ENCODE results near the gene ADK. TPM values are rescaled to one million over a fixed set of nuclear protein-coding genes. Genes with fewer than 3 reads are reported as not detected.

ADK gene
- total and polyA plus RNA-seq, 11 donors, result 20.8 to 55.5 (median 39.8) TPM

DNA sequence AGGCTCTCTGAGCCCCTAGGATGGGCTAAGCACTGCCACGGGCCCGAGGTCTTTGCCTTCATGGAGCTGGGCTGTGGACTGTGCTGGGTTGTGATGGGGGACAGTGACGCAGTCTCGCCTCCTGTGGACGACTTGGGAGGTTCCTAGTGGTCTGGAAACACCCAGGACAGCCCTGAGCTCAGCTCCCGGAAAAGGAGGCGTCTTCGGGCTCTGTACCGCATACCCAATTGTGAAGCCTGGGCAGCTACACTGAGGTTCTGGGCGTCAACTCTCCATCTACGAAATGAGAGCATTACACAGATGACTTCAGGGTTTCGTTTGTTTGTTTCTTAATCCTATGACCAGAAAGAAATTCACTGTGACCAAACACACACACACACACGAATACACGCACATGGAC, 595.8 kb downstream of the ADK start:
- no peaks in the 10 kb centered on the region for H3K9me3 ChIP-seq
- ATAC-seq (no peak), DNase-seq (no peak)
- no peak overlapping the region for H3K4me3 ChIP-seq
- H3K27ac ChIP-seq, result no peak overlapping the region
- WGBS, 4 donors, result 90 to 94% (median 92%) methylated on average over 13 to 14 of the region's 14 CpGs
- H3K36me3 ChIP-seq, result no peaks in the 10 kb centered on the region
- intact Hi-C loops (cut with DNase I), result loop anchor here in 1 of 10 donors (10.0 kb wide), 1 partner anchor 348 kb away; a partner anchor contains a TSS
- no peaks in the 10 kb centered on the region for H3K4me1 ChIP-seq
- no peaks in the 10 kb centered on the region for H3K27me3 ChIP-seq
- no peak for TF ChIP-seq POLR2A (IDR thresholded peaks at IDR 0.05)
- TF ChIP-seq, protein P1, sequence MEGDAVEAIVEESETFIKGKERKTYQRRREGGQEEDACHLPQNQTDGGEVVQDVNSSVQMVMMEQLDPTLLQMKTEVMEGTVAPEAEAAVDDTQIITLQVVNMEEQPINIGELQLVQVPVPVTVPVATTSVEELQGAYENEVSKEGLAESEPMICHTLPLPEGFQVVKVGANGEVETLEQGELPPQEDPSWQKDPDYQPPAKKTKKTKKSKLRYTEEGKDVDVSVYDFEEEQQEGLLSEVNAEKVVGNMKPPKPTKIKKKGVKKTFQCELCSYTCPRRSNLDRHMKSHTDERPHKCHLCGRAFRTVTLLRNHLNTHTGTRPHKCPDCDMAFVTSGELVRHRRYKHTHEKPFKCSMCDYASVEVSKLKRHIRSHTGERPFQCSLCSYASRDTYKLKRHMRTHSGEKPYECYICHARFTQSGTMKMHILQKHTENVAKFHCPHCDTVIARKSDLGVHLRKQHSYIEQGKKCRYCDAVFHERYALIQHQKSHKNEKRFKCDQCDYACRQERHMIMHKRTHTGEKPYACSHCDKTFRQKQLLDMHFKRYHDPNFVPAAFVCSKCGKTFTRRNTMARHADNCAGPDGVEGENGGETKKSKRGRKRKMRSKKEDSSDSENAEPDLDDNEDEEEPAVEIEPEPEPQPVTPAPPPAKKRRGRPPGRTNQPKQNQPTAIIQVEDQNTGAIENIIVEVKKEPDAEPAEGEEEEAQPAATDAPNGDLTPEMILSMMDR (IDR thresholded peaks at IDR 0.05), result no peak

DNA sequence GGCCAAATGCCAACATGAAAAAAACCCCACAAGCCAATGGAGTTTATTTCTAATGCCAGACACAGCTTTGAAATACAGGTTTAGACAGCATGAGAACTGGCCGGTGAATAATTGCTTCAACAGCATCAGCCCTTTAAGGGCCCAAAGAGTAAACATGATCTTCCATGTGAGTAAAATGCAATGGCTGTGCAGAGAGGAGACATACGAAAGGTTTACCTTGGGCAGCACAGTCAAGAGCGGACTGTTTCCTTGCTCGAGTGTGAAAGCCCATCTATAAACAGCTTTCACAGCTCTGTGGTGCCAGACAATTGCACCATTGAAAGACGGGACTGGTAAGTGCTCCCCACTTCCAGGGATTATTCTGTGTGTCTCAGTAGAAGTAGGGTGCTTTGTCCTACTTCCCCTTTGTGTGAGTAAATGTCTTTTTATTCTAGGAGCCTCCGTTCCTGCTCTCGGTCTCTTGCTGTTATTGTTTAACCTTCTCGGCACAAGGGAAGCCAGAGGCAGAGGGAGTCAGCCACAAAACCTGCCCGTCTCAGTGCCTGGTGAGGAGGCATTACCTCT, 597.5 kb downstream of the ADK start:
- Histone ChIP-seq H3K9me3 (no peaks in the 10 kb centered on the region), H3K27ac (no peak overlapping the region), H3K4me3 (no peak overlapping the region), H3K27me3 (no peaks in the 10 kb centered on the region), H3K36me3 (no peaks in the 10 kb centered on the region), H3K4me1 (no peaks in the 10 kb centered on the region)
- ATAC-seq, result no peak
- WGBS, 4 donors, result 76 to 87% (median 81%) methylated on average over 9 of the region's 9 CpGs
- no peak for DNase-seq
- no peak for TF ChIP-seq POLR2A (IDR thresholded peaks at IDR 0.05)
- TF ChIP-seq, protein P1 (IDR thresholded peaks at IDR 0.05), result no peak
- intact Hi-C loops (cut with DNase I), result loop anchor here in 1 of 10 donors (10.0 kb wide), 1 partner anchor 346 kb away; a partner anchor contains a TSS

DNA sequence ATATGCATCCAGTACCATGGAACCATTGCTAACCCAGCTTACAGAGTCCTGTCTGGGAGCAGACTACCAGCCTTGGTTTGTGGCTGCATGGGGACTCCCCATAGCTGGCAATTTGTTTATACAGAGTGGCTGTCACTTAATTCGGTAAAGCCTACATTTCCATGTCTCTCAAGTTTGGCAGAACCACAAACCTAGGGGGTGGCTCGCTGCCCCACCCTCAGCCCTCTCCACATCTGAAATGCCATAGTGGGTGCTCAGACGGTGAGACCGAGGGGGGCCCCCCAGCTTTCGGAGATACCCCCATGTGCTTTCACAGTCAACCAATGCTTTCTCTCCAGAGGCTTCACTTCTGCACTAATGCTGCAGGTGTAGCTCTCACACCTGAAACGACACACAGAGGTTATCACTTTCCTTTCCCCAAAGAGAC, 599.8 kb downstream of the ADK start:
- WGBS, 4 donors, result 82 to 88% (median 87%) methylated on average over 5 to 6 of the region's 6 CpGs
- intact Hi-C loops (cut with DNase I), result no loop called here
- ATAC-seq, result no peak

DNA sequence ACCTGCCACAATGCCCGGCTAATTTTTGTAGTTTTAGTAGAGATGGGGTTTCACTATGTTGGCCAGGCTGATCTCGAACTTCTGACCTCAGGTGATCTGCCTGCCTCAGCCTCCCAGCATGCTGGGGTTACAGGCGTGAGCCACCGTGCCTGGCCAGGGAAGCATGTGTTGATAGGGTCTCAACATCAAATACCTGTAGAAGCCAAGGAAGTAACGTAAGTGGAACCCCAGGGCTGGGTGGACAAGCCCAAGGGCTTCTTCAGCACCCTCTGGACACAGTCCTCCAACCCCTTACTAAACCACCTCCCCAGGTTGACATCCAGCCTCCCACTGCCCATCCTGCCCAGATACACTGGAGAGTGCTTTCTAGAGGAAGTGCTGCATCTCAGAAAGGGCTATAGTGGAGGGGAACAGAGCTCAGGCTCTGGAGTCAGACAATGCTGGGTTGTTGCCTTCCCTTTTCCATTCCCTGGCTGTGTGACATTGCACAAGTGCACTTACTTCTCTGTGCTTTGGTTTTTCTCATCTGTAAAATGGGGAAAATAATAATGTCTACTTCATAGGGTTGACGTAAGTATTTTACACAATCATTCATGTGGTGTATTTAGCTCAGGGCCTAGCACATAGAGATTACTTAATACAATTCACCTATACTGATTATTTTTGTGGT, 601.5 kb downstream of the ADK start:
- Histone ChIP-seq H3K27ac (no peak overlapping the region), H3K36me3 (no peaks in the 10 kb centered on the region), H3K4me3 (no peak overlapping the region), H3K9me3 (no peaks in the 10 kb centered on the region), H3K4me1 (peaks cover 0 to 7% (median 0%) of the 10 kb centered on the region in 12 donors), H3K27me3 (no peaks in the 10 kb centered on the region)
- TF ChIP-seq, protein P1 (IDR thresholded peaks at IDR 0.05), result no peak
- no peak for TF ChIP-seq POLR2A (IDR thresholded peaks at IDR 0.05)
- intact Hi-C loops (cut with DNase I), result no loop called here
- no peak for DNase-seq
- ATAC-seq, result no peak
- 93 to 95% (median 94%) methylated on average over 6 of the region's 6 CpGs for whole genome bisulfite sequencing, 4 donors

More for the DNA sequence above, 599.8 kb downstream of the ADK start:
- DNase-seq, result no peak
- Histone ChIP-seq H3K4me1 (peaks cover 0 to 7% (median 0%) of the 10 kb centered on the region in 12 donors), H3K27ac (no peak overlapping the region), H3K27me3 (no peaks in the 10 kb centered on the region), H3K36me3 (no peaks in the 10 kb centered on the region), H3K4me3 (no peak overlapping the region), H3K9me3 (no peaks in the 10 kb centered on the region)
- TF ChIP-seq, protein P1 (IDR thresholded peaks at IDR 0.05), result no peak

Data from heart left ventricle (tissue), 16 donors.